Pancreas (tissue), 10 donors: Measurements from ENCODE around the gene ERBB2. TPM values are rescaled to one million over a fixed set of nuclear protein-coding genes. Genes with fewer than 3 reads are reported as not detected.
A peak's percentile ranks its signal among the peaks of the same experiment; 100 is the strongest.

ENCODE experiments used
- ATAC-seq, 4 donors: fragments of 200-7000 bp; cut with Tn5 transposase; one replicate each; pipeline versions ENCODE4 v1.8.0 to v1.9.1; 2020; ENCODE audit warnings: mild to moderate bottlenecking in 4 of 4, moderate library complexity in 4 of 4
- DNase-seq, 6 donors: peaks; one replicate each; pipeline ENCODE4 v3.0.0-alpha.2; 2020
- FAIRE-seq: peaks from 2 replicates; lab custom pipeline; 2012; peaks lifted over from hg19 to GRCh38; lab: Jason Lieb, UNC
- H3K27ac ChIP-seq, 4 donors: fragments of 200-600 bp; sonication (generic); 1 replicate in 3 of 4; 2 replicates in 1 of 4; pipeline versions ENCODE4 v1.5.0 to v1.8.0; 2020
- H3K27me3 ChIP-seq, 4 donors: fragments of 200-600 bp; one replicate each; pipeline ENCODE4 v1.8.0; 2021
- H3K36me3 ChIP-seq, 3 donors: fragments of 200-600 bp; sonication (generic) in 1 of 3; one replicate each; pipeline versions ENCODE4 v1.5.0 to v1.8.0; 2020 to 2021
- H3K4me1 ChIP-seq, 3 donors: fragments of 200-600 bp; one replicate each; pipeline ENCODE4 v1.8.0; 2021
- H3K4me3 ChIP-seq, 4 donors: fragments of 200-600 bp; sonication (generic) in 2 of 4; one replicate each; pipeline versions ENCODE4 v1.5.0 to v1.8.0; 2020 to 2021
- H3K9me3 ChIP-seq, 4 donors: fragments of 200-600 bp; one replicate each; pipeline ENCODE4 v1.8.0; 2021
- CTCF ChIP-seq, 4 donors: fragments of 200-600 bp; sonication (generic) in 3 of 4; IDR thresholded peaks; one replicate each; pipeline versions ENCODE4 v1.5.0 to v1.8.0; 2021; ENCODE audit warnings: antibody characterized with exemption in 4 of 4
- WGBS, 2 donors: extraction: QIAGEN DNeasy Blood & Tissue Kit; methylation state at CpG; one replicate each; pipeline ENCODE4 v1.1.7; 2013; 5-methylcytosine and 5-hydroxymethylcytosine counted together
- intact Hi-C, 3 donors: fragments of 100-400 bp; cut with DNase I; formaldehyde crosslinking; loops; one replicate each; pipeline versions ENCODE4 v1.11.1 to v1.14.2; 2022
- polyA plus RNA-seq, 2 donors: library from polyadenylated mRNA; stranded (reverse); fragments of 200-250 nt; gene quantifications; one replicate each; pipeline ENCODE4 v1.2.3, GENCODE V29; 2013
- total RNA-seq, 6 donors: library from RNA; stranded (reverse); fragmentation: NEBNext Ultra II Directional in 4 of 6; extraction: Animal tissue kit (Norgen Biotek cat#: 25700) in 4 of 6; gene quantifications; one replicate each; pipeline versions ENCODE4 v1.2.1 to v1.2.4, GENCODE V29; 2021 to 2023
- donor health status: healthy with polysubstance abuse.
- donor health status: DM: no; HTN: no; CAD: no; lungs with moderate emphysema.
- donor health status: DM: no; HTN: no; CAD: no.
- donor health status: control.
- donor health status: control.
- donor health status: Bipolar disorder and iron deficiency.
- donor health status: DM: yes; HTN: yes; CAD: no.
- donor health status: DM: no; HTN: no; CAD: no.
- donor health status: DM: no; HTN: no; CAD: no.
- donor health status: DM: yes; HTN: yes; CAD: no.

Gene ERBB2
- total RNA-seq, result 10 to 100 TPM; 38.7 to 78.9 (median 45.0) TPM
- 10 to 100 TPM; 37.2 to 44.3 TPM for polyA plus RNA-seq

GRCh38 chr17:39699818-39700147 lies at the start of gene ERBB2:
TSS of gene ERBB2 (plus strand) at chr17:39700064. CDS start at chr17:39700239, 175 bp downstream.
- Histone ChIP-seq H3K4me1 (peaks cover 9 to 31% (median 20%) of the 10 kb centered on the region in 3 donors), H3K27me3 (no peaks in the 10 kb centered on the region), H3K36me3 (no peaks in the 10 kb centered on the region), H3K27ac (peak within 1 kb of the TSS; percentile 83 to 93 (median 92)), H3K9me3 (no peaks in the 10 kb centered on the region), H3K4me3 (peak within 1 kb of the TSS; percentile 79 to 93 (median 86))
- peak; percentile 69 to 87 (median 72) for DNase-seq
- intact Hi-C loops, result no loop called here
- 0 to 2% methylated on average over 19 to 20 of the region's 20 CpGs for WGBS, 2 donors
- TF ChIP-seq CTCF (IDR thresholded peaks at IDR 0.05), result no peak
- peak; percentile 72 to 86 (median 80) for ATAC-seq
- no peak for FAIRE-seq

GRCh38 chr17:39650121-39650579 lies 49.7 kb upstream of the ERBB2 start:
- Histone ChIP-seq H3K27ac (no peak overlapping the region), H3K9me3 (no peaks in the 10 kb centered on the region), H3K4me1 (no peaks in the 10 kb centered on the region), H3K4me3 (no peak overlapping the region), H3K27me3 (no peaks in the 10 kb centered on the region), H3K36me3 (no peaks in the 10 kb centered on the region)
- FAIRE-seq (no peak), DNase-seq (no peak), ATAC-seq (no peak)
- no peak for TF ChIP-seq CTCF (IDR thresholded peaks at IDR 0.05)
- intact Hi-C loops, result no loop called here
- WGBS, 2 donors, result 87 to 89% methylated on average over 11 of the region's 11 CpGs

- H3K4me3 ChIP-seq, result no peak overlapping the region
- intact Hi-C loops, result no loop called here
- no peaks in the 10 kb centered on the region for H3K9me3 ChIP-seq
- no peaks in the 10 kb centered on the region for H3K27me3 ChIP-seq
- no peak overlapping the region for H3K27ac ChIP-seq
- 59 to 60% methylated on average over 8 of the region's 8 CpGs for WGBS, 2 donors
- no peak for ATAC-seq
- no peak for FAIRE-seq
- no peak for TF ChIP-seq CTCF (IDR thresholded peaks at IDR 0.05)
- H3K4me1 ChIP-seq, result no peaks in the 10 kb centered on the region
- no peaks in the 10 kb centered on the region for H3K36me3 ChIP-seq
- no peak for DNase-seq
These were observed 47.8 kb upstream of the ERBB2 start for GRCh38 chr17:39651923-39652586.

- H3K27me3 ChIP-seq, result no peaks in the 10 kb centered on the region
- no peaks in the 10 kb centered on the region for H3K4me1 ChIP-seq
- H3K27ac ChIP-seq, result no peak overlapping the region
- no peak for DNase-seq
- no peak overlapping the region for H3K4me3 ChIP-seq
- TF ChIP-seq CTCF (IDR thresholded peaks at IDR 0.05), result no peak
- H3K9me3 ChIP-seq, result no peaks in the 10 kb centered on the region
- peak in 2 of 4 donors; percentile 15 to 18 for ATAC-seq
- intact Hi-C loops, result no loop called here
- no peaks in the 10 kb centered on the region for H3K36me3 ChIP-seq
- WGBS, 2 donors, result 68 to 73% methylated on average over 7 of the region's 7 CpGs
- no peak for FAIRE-seq
These were observed 47.1 kb upstream of the ERBB2 start for GRCh38 chr17:39652587-39653315.

GRCh38 chr17:39653316-39653661 lies 46.6 kb upstream of the ERBB2 start:
- 76 to 84% methylated on average over 8 to 12 of the region's 12 CpGs for WGBS, 2 donors
- intact Hi-C loops, result no loop called here
- H3K9me3 ChIP-seq, result no peaks in the 10 kb centered on the region
- no peak overlapping the region for H3K27ac ChIP-seq
- no peak for TF ChIP-seq CTCF (IDR thresholded peaks at IDR 0.05)
- ATAC-seq, result no peak
- no peaks in the 10 kb centered on the region for H3K27me3 ChIP-seq
- no peaks in the 10 kb centered on the region for H3K36me3 ChIP-seq
- no peaks in the 10 kb centered on the region for H3K4me1 ChIP-seq
- DNase-seq, result no peak
- no peak overlapping the region for H3K4me3 ChIP-seq
- no peak for FAIRE-seq
